Kidney epithelial cell (primary cell): ENCODE measurements around the gene FOS. TPM values are rescaled to one million over a fixed set of nuclear protein-coding genes. Genes with fewer than 3 reads are reported as not detected.

Experiments used
- DNase-seq: peaks from one replicate; pipeline ENCODE4 v3.0.0-alpha.2; 2010; ENCODE audit warnings: low read depth
- H3K27me3 ChIP-seq: 2 replicates; pipeline ENCODE4 v1.6.0; 2011; ENCODE audit warnings: low read length; ENCODE audit not compliant: control insufficient read depth, insufficient read depth
- H3K36me3 ChIP-seq: 2 replicates; pipeline ENCODE4 v1.5.1; 2011; ENCODE audit warnings: low read length; ENCODE audit not compliant: control insufficient read depth, insufficient read depth
- H3K4me3 ChIP-seq: 2 replicates; pipeline ENCODE4 v1.5.1; 2011; ENCODE audit warnings: low read depth, mild to moderate bottlenecking, control low read depth, low read length
- total RNA-seq: library from RNA; depleted of rRNA; stranded (reverse); fragments of >200 nt; gene quantifications from 2 replicates; pipeline ENCODE4 v1.2.3, GENCODE V29; 2015
- TF ChIP-seq, protein P1 (sequence below): IDR thresholded peaks from 2 replicates; pipeline ENCODE4 v1.5.1; 2011; ENCODE audit warnings: mild to moderate bottlenecking, moderate library complexity, low read length, control low read depth, inconsistent platforms; ENCODE audit not compliant: insufficient read depth, poor library complexity, severe bottlenecking

Gene FOS
- total RNA-seq, 1 donor from 2014 or later: 5.5 TPM

- TF ChIP-seq, protein P1, sequence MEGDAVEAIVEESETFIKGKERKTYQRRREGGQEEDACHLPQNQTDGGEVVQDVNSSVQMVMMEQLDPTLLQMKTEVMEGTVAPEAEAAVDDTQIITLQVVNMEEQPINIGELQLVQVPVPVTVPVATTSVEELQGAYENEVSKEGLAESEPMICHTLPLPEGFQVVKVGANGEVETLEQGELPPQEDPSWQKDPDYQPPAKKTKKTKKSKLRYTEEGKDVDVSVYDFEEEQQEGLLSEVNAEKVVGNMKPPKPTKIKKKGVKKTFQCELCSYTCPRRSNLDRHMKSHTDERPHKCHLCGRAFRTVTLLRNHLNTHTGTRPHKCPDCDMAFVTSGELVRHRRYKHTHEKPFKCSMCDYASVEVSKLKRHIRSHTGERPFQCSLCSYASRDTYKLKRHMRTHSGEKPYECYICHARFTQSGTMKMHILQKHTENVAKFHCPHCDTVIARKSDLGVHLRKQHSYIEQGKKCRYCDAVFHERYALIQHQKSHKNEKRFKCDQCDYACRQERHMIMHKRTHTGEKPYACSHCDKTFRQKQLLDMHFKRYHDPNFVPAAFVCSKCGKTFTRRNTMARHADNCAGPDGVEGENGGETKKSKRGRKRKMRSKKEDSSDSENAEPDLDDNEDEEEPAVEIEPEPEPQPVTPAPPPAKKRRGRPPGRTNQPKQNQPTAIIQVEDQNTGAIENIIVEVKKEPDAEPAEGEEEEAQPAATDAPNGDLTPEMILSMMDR: no peak
- Histone ChIP-seq H3K36me3 (no peaks in the 10 kb centered on the region), H3K4me3 (no peak overlapping the region), H3K27me3 (no peaks in the 10 kb centered on the region)
- DNase-seq: no peak
These were observed 40.4 kb downstream of the FOS start for GRCh38 chr14:75319021-75319420.

DNA sequence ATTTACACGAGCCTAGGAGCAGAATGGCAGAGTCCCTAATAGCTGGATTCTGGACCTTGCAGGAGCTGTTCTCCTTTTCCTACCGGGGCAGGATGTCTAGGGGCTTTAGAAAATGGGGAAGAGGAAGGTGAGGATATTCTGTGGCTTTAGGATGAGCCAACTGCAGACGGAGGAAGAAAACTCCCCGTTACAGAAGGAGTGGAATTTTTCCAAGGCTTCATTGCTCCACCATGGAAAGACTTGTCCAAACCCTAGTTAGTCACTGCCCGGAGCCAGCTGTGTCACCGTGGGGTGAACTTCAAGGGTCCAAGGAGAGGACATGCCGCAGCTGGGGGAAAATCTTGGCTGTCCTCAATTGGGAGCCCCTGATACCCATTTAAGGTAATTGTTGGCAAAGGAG lies 41.6 kb downstream of the FOS start:
- no peaks in the 10 kb centered on the region for H3K36me3 ChIP-seq
- TF ChIP-seq, protein P1: no peak
- no peaks in the 10 kb centered on the region for H3K27me3 ChIP-seq
- DNase-seq: no peak
- no peak overlapping the region for H3K4me3 ChIP-seq

GRCh38 chr14:75322746-75323145 lies 44.1 kb downstream of the FOS start:
- no peak for DNase-seq
- Histone ChIP-seq H3K36me3 (no peaks in the 10 kb centered on the region), H3K4me3 (no peak overlapping the region), H3K27me3 (no peaks in the 10 kb centered on the region)
- TF ChIP-seq, protein P1: no peak

DNA sequence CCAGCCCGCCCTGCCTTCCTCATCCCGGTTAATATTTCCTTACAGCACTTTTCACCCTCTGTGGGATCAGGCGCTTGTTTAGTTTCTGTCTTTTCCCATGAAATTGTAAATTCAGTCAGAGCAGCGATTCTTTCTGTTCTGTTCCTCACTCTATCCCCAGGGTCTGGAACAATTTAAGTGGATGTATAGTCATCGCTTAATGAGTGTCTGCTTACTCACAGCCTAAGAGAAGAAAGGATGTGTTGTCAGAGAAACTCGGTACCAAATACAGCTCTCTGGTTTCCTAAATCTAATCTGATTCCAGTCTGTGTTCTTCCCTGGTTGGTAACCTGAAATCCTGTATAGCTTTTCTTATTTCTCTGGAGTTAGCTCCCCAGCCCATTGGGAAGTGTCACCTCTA lies 44.9 kb downstream of the FOS start:
- H3K36me3 ChIP-seq: no peaks in the 10 kb centered on the region
- TF ChIP-seq, protein P1: no peak
- no peak for DNase-seq

DNA sequence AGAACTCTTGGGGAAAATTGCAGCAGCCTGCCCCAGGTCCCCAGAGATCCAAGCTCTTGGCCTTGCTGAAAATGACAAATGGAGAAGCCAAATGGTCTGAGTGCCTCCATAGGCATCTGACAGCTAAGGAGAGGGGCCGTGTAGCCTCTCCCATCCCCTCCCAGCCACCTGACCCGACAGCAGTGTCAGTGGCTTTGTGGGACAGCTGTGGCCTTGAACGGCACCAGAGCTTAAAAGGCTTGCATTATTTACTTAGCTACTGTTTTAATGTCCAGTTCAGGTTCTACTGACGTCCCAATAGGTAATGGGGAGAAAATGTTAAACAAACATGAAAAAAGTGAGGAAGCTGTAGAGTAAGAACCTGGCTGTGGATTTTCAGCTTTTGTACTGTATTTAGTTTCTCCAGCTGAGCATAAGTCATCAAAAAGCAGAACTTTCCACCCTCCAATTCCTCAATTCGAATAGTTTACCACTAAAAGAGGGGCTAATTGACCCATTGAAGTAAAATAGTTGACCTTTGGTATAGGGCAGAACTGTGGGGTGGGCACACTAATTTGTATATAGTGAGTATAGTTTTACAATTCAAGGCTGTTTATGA lies 50.0 kb downstream of the FOS start:
- H3K27me3 ChIP-seq: peaks cover 4% of the 10 kb centered on the region
- TF ChIP-seq, protein P1: no peak
- no peaks in the 10 kb centered on the region for H3K36me3 ChIP-seq
- no peak for DNase-seq
- no peak overlapping the region for H3K4me3 ChIP-seq

More for the DNA sequence above, 44.9 kb downstream of the FOS start:
- no peak overlapping the region for H3K4me3 ChIP-seq
- peaks cover 4% of the 10 kb centered on the region for H3K27me3 ChIP-seq

DNA sequence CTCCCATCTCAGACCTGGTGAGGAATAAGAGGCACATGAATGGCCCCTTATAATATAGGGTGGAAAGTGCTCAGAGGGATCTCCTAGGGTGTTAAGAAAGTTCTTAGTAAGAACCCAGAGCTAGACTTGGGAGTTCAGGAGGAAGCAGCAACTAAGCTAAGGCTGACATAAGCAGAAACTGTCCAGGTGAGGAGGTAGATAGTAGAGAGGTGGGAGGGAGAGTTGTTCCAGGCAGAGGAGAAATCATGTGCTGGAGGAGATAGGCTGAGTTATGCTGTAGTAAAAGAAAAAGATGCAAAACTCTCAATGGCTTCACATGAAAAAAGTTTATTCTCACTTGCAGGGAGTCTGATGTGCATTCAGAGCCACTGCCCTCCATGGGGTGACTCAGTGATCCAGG lies 50.7 kb downstream of the FOS start:
- Histone ChIP-seq H3K36me3 (no peaks in the 10 kb centered on the region), H3K27me3 (peaks cover 4% of the 10 kb centered on the region), H3K4me3 (no peak overlapping the region)
- TF ChIP-seq, protein P1: no peak
- no peak for DNase-seq
